Measurements from ENCODE around the gene CYP24A1. TPM values are rescaled to one million over a fixed set of nuclear protein-coding genes. Genes with fewer than 3 reads are reported as not detected.

Gene CYP24A1
- total RNA-seq, 6 experiments from 2014 or later: not detected

GRCh38 chr20:54111460-54111859 is 62.3 kb downstream of the CYP24A1 start:
- no peaks in the 10 kb centered on the region for H3K36me3 ChIP-seq
- TF ChIP-seq CTCF (IDR thresholded peaks at IDR 0.05) (no peak), POLR2A (IDR thresholded peaks at IDR 0.05) (no peak)
- peak overlapping the region in 1 of 3 donors; percentile 87 for H3K27ac ChIP-seq
- DNase-seq: no peak
- intact Hi-C loops (cut with DNase I): no loop called here
- H3K27me3 ChIP-seq: no peaks in the 10 kb centered on the region
- no peak for ATAC-seq
- 94% methylated on average over 2 of the region's 2 CpGs for WGBS (ENCODE audit: insufficient coverage, low coverage, low lambda C conversion rate, missing lambda C conversion rate)
- peaks cover 0 to 63% (median 22%) of the 10 kb centered on the region in 4 donors for H3K4me1 ChIP-seq
- H3K9me3 ChIP-seq: no peaks in the 10 kb centered on the region
- H3K4me3 ChIP-seq: no peak overlapping the region

GRCh38 chr20:54110457-54110856 is 63.3 kb downstream of the CYP24A1 start:
- Histone ChIP-seq H3K27me3 (no peaks in the 10 kb centered on the region), H3K4me3 (no peak overlapping the region), H3K9me3 (no peaks in the 10 kb centered on the region), H3K4me1 (peaks cover 0 to 66% (median 25%) of the 10 kb centered on the region in 4 donors), H3K36me3 (no peaks in the 10 kb centered on the region), H3K27ac (peak overlapping the region in 1 of 3 donors; percentile 87)
- no peak for ATAC-seq
- TF ChIP-seq POLR2A (IDR thresholded peaks at IDR 0.05) (no peak), CTCF (IDR thresholded peaks at IDR 0.05) (no peak)
- no peak for DNase-seq
- intact Hi-C loops (cut with DNase I): no loop called here
- WGBS (ENCODE audit: insufficient coverage, low coverage, low lambda C conversion rate, missing lambda C conversion rate): 49% methylated on average over 3 of the region's 3 CpGs

GRCh38 chr20:54110041-54110440 is 63.7 kb downstream of the CYP24A1 start:
- no peaks in the 10 kb centered on the region for H3K9me3 ChIP-seq
- peaks cover 0 to 66% (median 27%) of the 10 kb centered on the region in 4 donors for H3K4me1 ChIP-seq
- H3K27ac ChIP-seq: peak overlapping the region in 1 of 3 donors; percentile 87
- DNase-seq: no peak
- TF ChIP-seq POLR2A (IDR thresholded peaks at IDR 0.05) (no peak), CTCF (IDR thresholded peaks at IDR 0.05) (no peak)
- ATAC-seq: no peak
- H3K4me3 ChIP-seq: no peak overlapping the region
- no peaks in the 10 kb centered on the region for H3K27me3 ChIP-seq
- intact Hi-C loops (cut with DNase I): no loop called here
- no peaks in the 10 kb centered on the region for H3K36me3 ChIP-seq

- DNase-seq (no peak), ATAC-seq (no peak)
- Histone ChIP-seq H3K27ac (no peak overlapping the region), H3K4me3 (no peak overlapping the region), H3K9me3 (no peaks in the 10 kb centered on the region), H3K36me3 (no peaks in the 10 kb centered on the region), H3K4me1 (peaks cover 0 to 69% (median 29%) of the 10 kb centered on the region in 4 donors), H3K27me3 (no peaks in the 10 kb centered on the region)
- WGBS (ENCODE audit: insufficient coverage, low coverage, low lambda C conversion rate, missing lambda C conversion rate): 63% methylated on average over 1 of the region's 1 CpG
- intact Hi-C loops (cut with DNase I): no loop called here
- TF ChIP-seq CTCF (IDR thresholded peaks at IDR 0.05) (no peak), POLR2A (IDR thresholded peaks at IDR 0.05) (no peak)
These were observed 65.0 kb downstream of the CYP24A1 start for GRCh38 chr20:54108817-54109216.

- Histone ChIP-seq H3K27ac (peak overlapping the region; percentile 31 to 95 (median 43)), H3K27me3 (no peaks in the 10 kb centered on the region), H3K4me3 (peak overlapping the region in 1 of 3 donors; percentile 8), H3K36me3 (no peaks in the 10 kb centered on the region), H3K9me3 (no peaks in the 10 kb centered on the region), H3K4me1 (peaks cover 0 to 63% (median 26%) of the 10 kb centered on the region in 4 donors)
- no peak for ATAC-seq
- DNase-seq: no peak
- intact Hi-C loops (cut with DNase I): no loop called here
- TF ChIP-seq POLR2A (IDR thresholded peaks at IDR 0.05): no peak
- TF ChIP-seq CTCF (IDR thresholded peaks at IDR 0.05): no peak
These were observed 65.5 kb downstream of the CYP24A1 start for GRCh38 chr20:54108326-54108642.
